Measurements from ENCODE around the gene ADGRB2.

ADGRB2 gene

GRCh38 chr1:31802190-31803150 is 38.3 kb upstream of the ADGRB2 start:
- TF ChIP-seq CTCF (IDR thresholded peaks at IDR 0.05; ENCODE audit: low read depth, low read length), result no peak
- TF ChIP-seq EZH2phosphoT487 (IDR thresholded peaks at IDR 0.05; ENCODE audit: low read depth), result no peak
- Histone ChIP-seq H3K27ac (ENCODE audit: low read length) (no peak overlapping the region), H2AFZ (ENCODE audit: low read depth, low read length) (no peak overlapping the region), H3K36me3 (replicated peaks; ENCODE audit: low read depth, low read length) (no peaks in the 10 kb centered on the region), H3K9me3 (ENCODE audit: insufficient read depth, low read length) (no peaks in the 10 kb centered on the region), H3K27me3 (ENCODE audit: low read depth, low read length) (peaks cover 9% of the 10 kb centered on the region; the same call in 1 of the 2 replicates), H3K9ac (ENCODE audit: low read length) (no peak overlapping the region), H3K79me2 (ENCODE audit: low read length) (no peaks in the 10 kb centered on the region), H3K4me3 (ENCODE audit: low read length) (no peak overlapping the region), H3K4me1 (ENCODE audit: low read length) (peaks cover 12% of the 10 kb centered on the region), H4K20me1 (ENCODE audit: insufficient read depth, low read length) (no peaks in the 10 kb centered on the region), H3K4me2 (ENCODE audit: low read length) (no peak overlapping the region)

- Histone ChIP-seq H2AFZ (ENCODE audit: low read depth, low read length) (no peak overlapping the region), H3K4me3 (ENCODE audit: low read length) (no peak overlapping the region), H3K9ac (ENCODE audit: low read length) (no peak overlapping the region), H3K27ac (ENCODE audit: low read length) (no peak overlapping the region), H3K27me3 (ENCODE audit: low read depth, low read length) (0 out of 2 replicates have a peak, but pooled peaks cover 9% of the 10 kb centered on the region), H3K79me2 (ENCODE audit: low read length) (no peaks in the 10 kb centered on the region), H3K4me1 (ENCODE audit: low read length) (peaks cover 12% of the 10 kb centered on the region), H4K20me1 (ENCODE audit: insufficient read depth, low read length) (no peaks in the 10 kb centered on the region), H3K4me2 (ENCODE audit: low read length) (0 out of 2 replicates have a peak overlapping the region, but pooled peaks have one; percentile 17), H3K36me3 (replicated peaks; ENCODE audit: low read depth, low read length) (no peaks in the 10 kb centered on the region), H3K9me3 (ENCODE audit: insufficient read depth, low read length) (no peaks in the 10 kb centered on the region)
- TF ChIP-seq CTCF (IDR thresholded peaks at IDR 0.05; ENCODE audit: low read depth, low read length) (no peak), EZH2phosphoT487 (IDR thresholded peaks at IDR 0.05; ENCODE audit: low read depth) (no peak)
Measured at GRCh38 chr1:31801458-31801857, 37.3 kb upstream of the ADGRB2 start.

- Histone ChIP-seq H3K9me3 (ENCODE audit: insufficient read depth, low read length) (no peaks in the 10 kb centered on the region), H3K36me3 (replicated peaks; ENCODE audit: low read depth, low read length) (no peaks in the 10 kb centered on the region), H3K27ac (ENCODE audit: low read length) (no peak overlapping the region), H3K9ac (ENCODE audit: low read length) (no peak overlapping the region), H3K4me3 (ENCODE audit: low read length) (no peak overlapping the region), H3K4me2 (ENCODE audit: low read length) (no peak overlapping the region), H3K4me1 (ENCODE audit: low read length) (peaks cover 12% of the 10 kb centered on the region), H2AFZ (ENCODE audit: low read depth, low read length) (no peak overlapping the region), H4K20me1 (ENCODE audit: insufficient read depth, low read length) (no peaks in the 10 kb centered on the region), H3K27me3 (ENCODE audit: low read depth, low read length) (0 out of 2 replicates have a peak, but pooled peaks cover 9% of the 10 kb centered on the region), H3K79me2 (ENCODE audit: low read length) (no peaks in the 10 kb centered on the region)
- TF ChIP-seq CTCF (IDR thresholded peaks at IDR 0.05; ENCODE audit: low read depth, low read length) (no peak), EZH2phosphoT487 (IDR thresholded peaks at IDR 0.05; ENCODE audit: low read depth) (no peak)
Measured at GRCh38 chr1:31800674-31800967, 36.5 kb upstream of the ADGRB2 start.

GRCh38 chr1:31799895-31800673 is 35.9 kb upstream of the ADGRB2 start:
- Histone ChIP-seq H3K9ac (ENCODE audit: low read length) (no peak overlapping the region), H4K20me1 (ENCODE audit: insufficient read depth, low read length) (no peaks in the 10 kb centered on the region), H3K4me1 (ENCODE audit: low read length) (peaks cover 12% of the 10 kb centered on the region), H3K79me2 (ENCODE audit: low read length) (no peaks in the 10 kb centered on the region), H3K4me2 (ENCODE audit: low read length) (no peak overlapping the region), H3K36me3 (replicated peaks; ENCODE audit: low read depth, low read length) (no peaks in the 10 kb centered on the region), H3K9me3 (ENCODE audit: insufficient read depth, low read length) (no peaks in the 10 kb centered on the region), H3K27ac (ENCODE audit: low read length) (no peak overlapping the region), H3K4me3 (ENCODE audit: low read length) (no peak overlapping the region), H2AFZ (ENCODE audit: low read depth, low read length) (no peak overlapping the region), H3K27me3 (ENCODE audit: low read depth, low read length) (0 out of 2 replicates have a peak, but pooled peaks cover 9% of the 10 kb centered on the region)
- TF ChIP-seq EZH2phosphoT487 (IDR thresholded peaks at IDR 0.05; ENCODE audit: low read depth), result no peak
- TF ChIP-seq CTCF (IDR thresholded peaks at IDR 0.05; ENCODE audit: low read depth, low read length), result no peak

Data from OCI-LY3 (cell line).